CD14-positive monocyte (primary cell): ENCODE data around the gene ADAMTSL2. TPM values are rescaled to one million over a fixed set of nuclear protein-coding genes. Genes with fewer than 3 reads are reported as not detected.

Experiments used
- DNase-seq, 3 donors: peaks; one replicate each; pipeline ENCODE4 v3.0.0-alpha.2; 2011 to 2022
- H2AFZ ChIP-seq: 2 replicates; pipeline ENCODE4 v1.6.0; 2012; ENCODE audit warnings: mild to moderate bottlenecking, low read depth, low read length, inconsistent platforms; ENCODE audit not compliant: insufficient read depth, poor library complexity, severe bottlenecking
- H3K27ac ChIP-seq, 2 donors: 1 replicate in 1 of 2; 2 replicates in 1 of 2; pipeline ENCODE4 v1.5.1; 2012 to 2013; ENCODE audit warnings: low read length in 2 of 2, control low read depth in 1 of 2, inconsistent platforms in 1 of 2, low read depth in 1 of 2, mild to moderate bottlenecking in 1 of 2
- H3K27me3 ChIP-seq, 2 donors: one replicate each; pipeline versions ENCODE4 v1.6.0 to v1.6.1; 2011 to 2013; ENCODE audit warnings: low read length in 2 of 2; ENCODE audit not compliant: control insufficient read depth in 2 of 2, insufficient read depth in 2 of 2
- H3K36me3 ChIP-seq, 2 donors: replicated peaks in 1 of 2; 1 replicate in 1 of 2; 2 replicates in 1 of 2; pipeline versions ENCODE4 v1.5.1 to v1.6.1; 2012 to 2013; ENCODE audit warnings: low read length in 2 of 2, control low read depth in 1 of 2, inconsistent platforms in 1 of 2, mild to moderate bottlenecking in 1 of 2; ENCODE audit not compliant: insufficient read depth in 2 of 2, control insufficient read depth in 1 of 2
- H3K4me1 ChIP-seq, 2 donors: 1 replicate in 1 of 2; 2 replicates in 1 of 2; pipeline versions ENCODE4 v1.5.1 to v1.6.1; 2012 to 2013; ENCODE audit warnings: low read length in 2 of 2, control low read depth in 1 of 2, inconsistent platforms in 1 of 2, mild to moderate bottlenecking in 1 of 2, moderate library complexity in 1 of 2; ENCODE audit not compliant: insufficient read depth in 2 of 2, control insufficient read depth in 1 of 2
- H3K4me2 ChIP-seq: replicated peaks from 2 replicates; pipeline ENCODE3; 2012; ENCODE audit warnings: low read length, moderate library complexity, mild to moderate bottlenecking; ENCODE audit not compliant: poor library complexity, severe bottlenecking; ENCODE audit errors: extremely low read depth
- H3K4me3 ChIP-seq, 3 experiments: fragments of 200-600 bp in 1 of 3; sonication (generic) in 1 of 3; replicated peaks in 1 of 3; 1 replicate in 2 of 3; 2 replicates in 1 of 3; pipeline ENCODE4 v1.5.1; 2011 to 2013; ENCODE audit warnings: low read length in 3 of 3, mild to moderate bottlenecking in 3 of 3, control low read depth in 2 of 3, low read depth in 2 of 3, inconsistent platforms in 1 of 3, moderate library complexity in 1 of 3
- H3K79me2 ChIP-seq: 2 replicates; pipeline ENCODE4 v1.6.0; 2012; ENCODE audit warnings: mild to moderate bottlenecking, control low read depth, inconsistent platforms, low read length, moderate library complexity; ENCODE audit not compliant: insufficient read depth
- H3K9ac ChIP-seq: 2 replicates; pipeline ENCODE4 v1.6.0; 2017; ENCODE audit warnings: low read length, mild to moderate bottlenecking; ENCODE audit not compliant: insufficient read depth, poor library complexity, severe bottlenecking
- H3K9me3 ChIP-seq, 2 donors: replicated peaks in 1 of 2; 1 replicate in 1 of 2; 2 replicates in 1 of 2; pipeline versions ENCODE4 v1.5.1 to v1.6.1; 2012 to 2013; ENCODE audit warnings: low read length in 2 of 2, control low read depth in 1 of 2; ENCODE audit not compliant: control insufficient read depth in 1 of 2, insufficient read depth in 1 of 2
- H4K20me1 ChIP-seq: 2 replicates; pipeline ENCODE4 v1.6.0; 2012; ENCODE audit warnings: mild to moderate bottlenecking, low read length, control low read depth, moderate library complexity; ENCODE audit not compliant: insufficient read depth
- H3K27ac Mint-ChIP-seq, 7 donors: one replicate each; pipeline ENCODE4 v1.8.0; 2020; ENCODE audit warnings: mild to moderate bottlenecking in 7 of 7, mixed read lengths in 7 of 7, moderate library complexity in 6 of 7, inconsistent platforms in 2 of 7
- H3K27me3 Mint-ChIP-seq, 3 donors: one replicate each; pipeline ENCODE4 v1.8.0; 2021 to 2022; ENCODE audit warnings: low read depth in 3 of 3, mild to moderate bottlenecking in 3 of 3, mixed read lengths in 3 of 3, moderate library complexity in 3 of 3, inconsistent platforms in 1 of 3
- H3K36me3 Mint-ChIP-seq, 2 donors: one replicate each; pipeline ENCODE4 v1.8.0; 2020; ENCODE audit warnings: mixed read lengths in 2 of 2, inconsistent platforms in 1 of 2, mild to moderate bottlenecking in 1 of 2
- H3K4me1 Mint-ChIP-seq: one replicate; pipeline ENCODE4 v1.8.0; 2020; ENCODE audit warnings: mild to moderate bottlenecking, mixed read lengths
- H3K4me3 Mint-ChIP-seq, 2 donors: one replicate each; pipeline ENCODE4 v1.8.0; 2020; ENCODE audit warnings: mild to moderate bottlenecking in 2 of 2, mixed read lengths in 2 of 2, moderate library complexity in 1 of 2
- H3K9me3 Mint-ChIP-seq, 7 donors: one replicate each; pipeline ENCODE4 v1.8.0; 2020 to 2022; ENCODE audit warnings: mixed read lengths in 7 of 7, mild to moderate bottlenecking in 6 of 7, moderate library complexity in 6 of 7, inconsistent platforms in 2 of 7
- WGBS: methylation state at CpG from one replicate; pipeline ENCODE4 v1.1.5; 2013; ENCODE audit warnings: missing lambda C conversion rate; ENCODE audit not compliant: insufficient coverage; 5-methylcytosine and 5-hydroxymethylcytosine counted together
- intact Hi-C, 2 donors: fragments of 100-400 bp; cut with micrococcal nuclease; formaldehyde crosslinking; loops; one replicate each; pipeline versions ENCODE4 v1.15.0 to v1.15.1; 2023
- polyA plus RNA-seq, 3 donors: library from polyadenylated mRNA; depleted of rRNA in 1 of 3; unstranded in 2 of 3; stranded (reverse) in 1 of 3; fragments of 300-500 nt in 2 of 3; fragments of >200 nt in 1 of 3; fragmentation: Illumina TruSeq in 2 of 3; gene quantifications; 1 replicate in 2 of 3; 2 replicates in 1 of 3; pipeline ENCODE4 v1.2.3, GENCODE V29; 2012 to 2021
- TF ChIP-seq, protein P1 (sequence below): fragments of 200-600 bp; IDR thresholded peaks from one replicate; pipeline ENCODE4 v1.8.0; 2022; ENCODE audit warnings: antibody characterized with exemption, mild to moderate bottlenecking

ADAMTSL2 gene
- polyA plus RNA-seq, 3 donors = 0.08 TPM; not detected in 2

DNA sequence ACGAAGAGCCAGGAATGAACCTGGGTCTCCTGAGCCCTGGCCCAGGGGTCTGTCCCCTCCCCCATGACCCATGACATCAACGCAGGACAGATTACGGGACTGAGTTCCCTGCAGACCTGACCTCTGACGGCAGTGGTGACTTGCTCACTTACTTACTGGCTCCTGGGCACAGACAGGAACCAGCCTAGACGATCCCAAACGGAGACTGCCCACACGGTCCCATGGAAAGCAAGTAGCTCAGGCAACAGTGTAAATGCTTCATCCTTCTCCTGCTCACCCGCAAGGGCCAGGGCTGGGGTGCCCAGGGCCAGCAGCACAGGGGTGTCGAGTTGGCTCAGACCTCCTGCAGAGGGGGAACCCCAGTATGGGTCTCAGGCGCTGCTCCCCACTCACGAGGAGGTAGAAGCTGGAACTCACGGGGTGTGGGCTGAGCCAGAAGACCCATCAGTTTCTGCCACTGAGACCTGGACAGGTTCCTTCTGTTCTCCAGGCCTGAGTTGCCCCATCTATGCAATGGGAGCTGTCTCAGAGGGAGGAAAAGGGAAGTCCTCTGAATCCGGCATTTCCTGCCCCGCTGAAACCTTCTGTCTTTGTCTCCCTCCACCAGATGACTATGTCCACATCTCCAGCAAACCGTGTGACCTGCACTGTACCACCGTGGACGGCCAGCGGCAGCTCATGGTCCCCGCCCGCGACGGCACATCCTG, 5.6 kb downstream of the ADAMTSL2 start:
- peaks cover 18% of the 10 kb centered on the region for H3K4me1 Mint-ChIP-seq
- Histone ChIP-seq H2AFZ (peak overlapping the region; percentile 78), H3K36me3 (no peaks in the 10 kb centered on the region), H3K9ac (no peak overlapping the region), H3K4me1 (peaks cover 16 to 22% of the 10 kb centered on the region in 2 donors), H3K27ac (no peak overlapping the region), H4K20me1 (no peaks in the 10 kb centered on the region), H3K79me2 (no peaks in the 10 kb centered on the region), H3K4me3 (peak overlapping the region in 1 of 3 experiments; percentile 56), H3K4me2 (peak overlapping the region; percentile 64), H3K27me3 (peaks cover 0 to 26% of the 10 kb centered on the region in 2 donors), H3K9me3 (no peaks in the 10 kb centered on the region)
- peaks cover 31 to 54% (median 32%) of the 10 kb centered on the region in 3 donors for H3K27me3 Mint-ChIP-seq
- 34% methylated on average over 19 of the region's 22 CpGs for WGBS
- peaks cover 0 to 2% (median 0%) of the 10 kb centered on the region in 7 donors for H3K9me3 Mint-ChIP-seq
- no peaks in the 10 kb centered on the region for H3K36me3 Mint-ChIP-seq
- H3K4me3 Mint-ChIP-seq = peak overlapping the region; percentile 58 to 88
- peak; percentile 34 to 58 (median 35) for DNase-seq
- intact Hi-C loops = no loop called here
- no peak overlapping the region for H3K27ac Mint-ChIP-seq
- TF ChIP-seq, protein P1, sequence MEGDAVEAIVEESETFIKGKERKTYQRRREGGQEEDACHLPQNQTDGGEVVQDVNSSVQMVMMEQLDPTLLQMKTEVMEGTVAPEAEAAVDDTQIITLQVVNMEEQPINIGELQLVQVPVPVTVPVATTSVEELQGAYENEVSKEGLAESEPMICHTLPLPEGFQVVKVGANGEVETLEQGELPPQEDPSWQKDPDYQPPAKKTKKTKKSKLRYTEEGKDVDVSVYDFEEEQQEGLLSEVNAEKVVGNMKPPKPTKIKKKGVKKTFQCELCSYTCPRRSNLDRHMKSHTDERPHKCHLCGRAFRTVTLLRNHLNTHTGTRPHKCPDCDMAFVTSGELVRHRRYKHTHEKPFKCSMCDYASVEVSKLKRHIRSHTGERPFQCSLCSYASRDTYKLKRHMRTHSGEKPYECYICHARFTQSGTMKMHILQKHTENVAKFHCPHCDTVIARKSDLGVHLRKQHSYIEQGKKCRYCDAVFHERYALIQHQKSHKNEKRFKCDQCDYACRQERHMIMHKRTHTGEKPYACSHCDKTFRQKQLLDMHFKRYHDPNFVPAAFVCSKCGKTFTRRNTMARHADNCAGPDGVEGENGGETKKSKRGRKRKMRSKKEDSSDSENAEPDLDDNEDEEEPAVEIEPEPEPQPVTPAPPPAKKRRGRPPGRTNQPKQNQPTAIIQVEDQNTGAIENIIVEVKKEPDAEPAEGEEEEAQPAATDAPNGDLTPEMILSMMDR = no peak

DNA sequence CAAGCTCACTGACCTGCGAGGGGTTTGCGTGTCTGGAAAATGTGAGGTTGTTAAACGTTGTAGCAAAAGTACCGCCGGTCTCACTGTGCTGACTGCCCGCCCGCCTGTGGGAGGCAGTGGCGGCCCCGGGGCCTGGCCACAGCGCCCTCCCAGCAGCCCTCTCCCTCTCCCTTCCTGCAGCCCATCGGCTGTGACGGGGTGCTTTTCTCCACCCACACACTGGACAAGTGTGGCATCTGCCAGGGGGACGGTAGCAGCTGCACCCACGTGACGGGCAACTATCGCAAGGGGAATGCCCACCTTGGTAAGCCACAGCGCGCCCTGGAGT, 6.2 kb downstream of the ADAMTSL2 start:
- H3K4me3 ChIP-seq = peak overlapping the region in 1 of 3 experiments; percentile 56
- H3K9ac ChIP-seq = no peak overlapping the region
- no peaks in the 10 kb centered on the region for H3K9me3 ChIP-seq
- Mint-ChIP-seq H3K27me3 (peaks cover 26 to 49% (median 27%) of the 10 kb centered on the region in 3 donors), H3K9me3 (no peaks in the 10 kb centered on the region), H3K36me3 (no peaks in the 10 kb centered on the region), H3K27ac (no peak overlapping the region), H3K4me3 (peak overlapping the region; percentile 58 to 88), H3K4me1 (peaks cover 18% of the 10 kb centered on the region)
- DNase-seq = no peak
- H3K4me2 ChIP-seq = peak overlapping the region; percentile 64
- H3K36me3 ChIP-seq = no peaks in the 10 kb centered on the region
- intact Hi-C loops = no loop called here
- H3K27me3 ChIP-seq = peaks cover 0 to 25% of the 10 kb centered on the region in 2 donors
- H3K27ac ChIP-seq = no peak overlapping the region
- TF ChIP-seq, protein P1 = peak; percentile 27
- H2AFZ ChIP-seq = peak overlapping the region; percentile 78
- WGBS = 36% methylated on average over 14 of the region's 18 CpGs
- peaks cover 16 to 22% of the 10 kb centered on the region in 2 donors for H3K4me1 ChIP-seq
- H4K20me1 ChIP-seq = no peaks in the 10 kb centered on the region
- H3K79me2 ChIP-seq = no peaks in the 10 kb centered on the region
